HG02623 (cell line): ENCODE data around the gene RTEL1.
"Not testable (repeated sequence)": the region's sequence is repeated elsewhere in the genome, so short reads cannot be mapped to it uniquely, and the experiment has no call there.

ENCODE experiments used
- ATAC-seq: cut with Tn5 transposase; IDR thresholded peaks from one replicate; pipeline ENCODE4 v1.9.1; 2021; ENCODE audit warnings: moderate library complexity; ENCODE audit not compliant: unreplicated experiment

Gene RTEL1

DNA sequence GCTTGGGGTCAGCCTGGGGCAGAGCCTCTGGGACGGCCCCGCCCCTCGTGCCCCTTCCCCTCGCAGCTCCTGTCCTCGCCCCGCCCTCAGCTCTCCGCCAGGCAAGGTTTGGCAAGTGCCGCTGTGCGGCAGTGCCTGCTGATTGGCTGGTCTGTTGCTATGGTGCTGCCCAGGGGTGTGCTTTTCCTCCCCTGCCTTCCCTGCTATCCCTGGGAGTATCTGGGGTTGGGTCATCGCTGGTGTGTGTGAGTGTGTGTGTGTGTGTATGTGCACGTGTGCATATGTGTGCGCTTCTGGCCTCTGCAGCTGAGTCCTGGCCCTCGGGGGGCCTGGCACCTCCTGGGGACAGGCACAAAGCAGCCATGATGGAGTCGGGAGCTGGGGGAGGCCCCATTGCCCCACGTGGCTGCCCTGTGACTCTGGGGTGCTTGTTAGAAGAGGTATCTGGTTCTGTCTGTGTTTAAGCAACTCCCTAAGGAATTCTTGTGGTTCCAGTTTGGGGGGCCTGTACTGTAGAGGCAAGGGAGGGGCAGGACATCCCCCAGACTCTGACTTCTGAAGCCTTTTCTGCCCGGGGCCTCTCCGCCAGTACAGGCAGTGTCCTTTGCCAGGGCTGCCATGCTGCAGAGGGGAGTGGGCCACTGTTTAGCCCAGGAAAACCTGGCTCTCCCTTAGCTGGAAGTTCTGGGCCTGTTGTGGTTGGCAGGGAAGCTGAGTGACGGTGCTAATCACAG, 6.9 kb downstream of the RTEL1 start:
- no peak for ATAC-seq

DNA sequence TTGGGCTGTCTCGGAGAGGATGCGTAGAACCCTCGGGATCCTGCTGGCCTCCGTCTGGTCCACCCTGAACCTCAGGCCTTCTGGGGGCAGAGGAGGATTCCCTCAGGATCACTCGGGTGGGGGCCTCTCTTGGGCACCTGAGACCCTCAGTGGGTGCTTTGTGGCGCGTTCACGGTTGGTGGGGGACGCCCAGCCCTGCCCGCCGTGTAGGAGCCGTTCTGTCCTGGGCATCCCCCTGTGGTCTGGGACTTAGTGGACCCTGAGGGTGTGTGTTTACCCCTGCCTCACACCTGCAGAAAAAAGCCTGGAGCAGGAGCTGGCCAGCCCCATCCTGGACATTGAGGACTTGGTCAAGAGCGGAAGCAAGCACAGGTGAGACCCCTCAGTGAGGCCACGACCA, 7.6 kb downstream of the RTEL1 start:
- ATAC-seq, result no peak

DNA sequence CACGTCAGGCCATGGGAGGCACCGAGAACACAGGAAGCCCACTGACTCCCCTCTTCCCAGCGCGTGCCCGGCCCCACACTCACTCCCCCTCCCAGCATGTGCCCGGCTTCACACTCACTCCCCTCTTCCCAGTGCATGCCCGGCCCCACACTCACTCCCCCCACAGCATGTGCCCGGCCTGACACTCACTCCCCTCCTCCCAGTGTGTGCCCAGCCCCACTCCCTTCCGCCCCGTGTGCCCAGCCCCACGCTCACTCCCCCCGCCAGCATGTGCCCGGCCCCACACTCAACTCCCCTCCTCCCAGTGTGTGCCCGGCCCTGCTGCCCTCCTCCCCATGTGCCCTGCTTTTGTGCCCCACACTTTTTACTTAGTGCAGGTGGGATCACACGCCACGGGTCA, 9.7 kb downstream of the RTEL1 start:
- ATAC-seq, result no peak

GRCh38 chr20:63668351-63668750, 10.2 kb downstream of the RTEL1 start:
- no peak for ATAC-seq

GRCh38 chr20:63671695-63672094, 13.6 kb downstream of the RTEL1 start:
- not testable (repeated sequence) for ATAC-seq

- ATAC-seq, result no peak
Measured at GRCh38 chr20:63672666-63673065, 14.6 kb downstream of the RTEL1 start.

DNA sequence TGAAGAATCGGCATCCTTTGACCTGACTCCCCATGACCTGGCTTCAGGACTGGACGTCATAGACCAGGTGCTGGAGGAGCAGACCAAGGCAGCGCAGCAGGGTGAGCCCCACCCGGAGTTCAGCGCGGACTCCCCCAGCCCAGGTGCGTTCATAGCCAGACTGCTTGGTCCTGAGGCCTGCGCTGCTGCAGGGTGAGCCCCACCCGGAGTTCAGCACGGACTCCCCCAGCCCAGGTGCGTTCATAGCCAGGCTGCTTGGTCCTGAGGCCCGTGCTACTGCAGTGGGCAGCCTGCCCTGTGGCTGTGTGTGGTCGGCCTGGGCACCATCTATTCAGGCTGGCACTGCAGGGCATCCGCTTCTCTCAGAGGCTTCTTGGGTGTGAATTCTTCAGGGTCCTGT, 15.8 kb downstream of the RTEL1 start:
- no peak for ATAC-seq

DNA sequence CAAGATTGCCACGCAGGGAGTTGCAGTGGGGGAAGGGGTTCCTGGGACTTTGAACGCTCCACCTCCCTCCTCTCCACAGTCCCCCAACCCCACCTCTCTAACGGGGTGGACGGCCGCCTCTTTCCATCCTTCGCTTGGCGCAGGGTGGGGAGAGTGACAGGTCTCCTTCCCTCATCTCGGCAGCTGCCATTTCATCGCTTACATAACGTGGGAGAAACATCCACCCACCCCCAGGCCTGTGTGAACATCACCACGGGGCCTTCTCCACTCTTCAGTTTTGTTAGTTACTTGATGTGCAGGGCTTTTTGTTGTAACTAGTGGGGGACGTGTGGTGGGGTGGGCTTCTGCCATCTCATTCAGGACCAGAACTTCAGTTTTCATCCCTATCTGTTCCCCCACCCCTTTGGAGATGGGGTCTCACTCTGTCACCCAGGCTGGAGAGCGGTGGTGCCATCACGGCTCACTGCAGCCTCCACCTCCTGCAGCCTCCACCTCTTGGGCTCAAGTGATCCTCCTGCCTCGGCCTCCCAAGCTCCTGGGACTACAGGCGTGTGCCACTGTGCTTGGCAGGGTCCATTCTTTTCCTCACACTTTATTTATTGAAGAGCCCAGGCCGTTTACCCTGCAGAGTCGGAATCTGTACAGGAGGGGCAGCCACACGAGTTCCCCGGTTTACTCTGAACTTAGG, 17.7 kb downstream of the RTEL1 start:
- no peak for ATAC-seq

- no peak for ATAC-seq
Measured at GRCh38 chr20:63678071-63678470, 20.0 kb downstream of the RTEL1 start.

GRCh38 chr20:63678667-63679465, 20.8 kb downstream of the RTEL1 start:
- no peak for ATAC-seq

GRCh38 chr20:63679799-63680305, 21.7 kb downstream of the RTEL1 start:
- no peak for ATAC-seq

DNA sequence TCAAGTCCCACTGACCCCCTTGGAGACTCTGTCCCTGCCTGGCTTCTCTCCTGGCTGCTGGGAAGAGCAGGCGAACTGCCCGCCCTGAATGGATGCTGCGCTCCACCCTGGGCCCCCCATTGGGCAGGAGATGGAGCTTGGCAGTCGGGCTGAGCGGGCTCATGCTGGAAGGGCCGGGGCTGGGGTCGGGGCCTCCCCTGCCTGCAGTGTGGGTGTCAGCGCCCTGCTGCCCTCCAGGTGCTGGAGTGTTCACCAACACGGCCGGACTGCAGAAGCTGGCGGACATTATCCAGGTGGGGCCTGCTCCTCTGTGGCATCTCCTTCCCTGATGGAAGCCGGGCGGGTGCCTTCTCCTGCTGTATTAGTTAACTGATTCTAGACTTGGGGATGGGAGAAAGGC, 22.3 kb downstream of the RTEL1 start:
- ATAC-seq, result no peak

DNA sequence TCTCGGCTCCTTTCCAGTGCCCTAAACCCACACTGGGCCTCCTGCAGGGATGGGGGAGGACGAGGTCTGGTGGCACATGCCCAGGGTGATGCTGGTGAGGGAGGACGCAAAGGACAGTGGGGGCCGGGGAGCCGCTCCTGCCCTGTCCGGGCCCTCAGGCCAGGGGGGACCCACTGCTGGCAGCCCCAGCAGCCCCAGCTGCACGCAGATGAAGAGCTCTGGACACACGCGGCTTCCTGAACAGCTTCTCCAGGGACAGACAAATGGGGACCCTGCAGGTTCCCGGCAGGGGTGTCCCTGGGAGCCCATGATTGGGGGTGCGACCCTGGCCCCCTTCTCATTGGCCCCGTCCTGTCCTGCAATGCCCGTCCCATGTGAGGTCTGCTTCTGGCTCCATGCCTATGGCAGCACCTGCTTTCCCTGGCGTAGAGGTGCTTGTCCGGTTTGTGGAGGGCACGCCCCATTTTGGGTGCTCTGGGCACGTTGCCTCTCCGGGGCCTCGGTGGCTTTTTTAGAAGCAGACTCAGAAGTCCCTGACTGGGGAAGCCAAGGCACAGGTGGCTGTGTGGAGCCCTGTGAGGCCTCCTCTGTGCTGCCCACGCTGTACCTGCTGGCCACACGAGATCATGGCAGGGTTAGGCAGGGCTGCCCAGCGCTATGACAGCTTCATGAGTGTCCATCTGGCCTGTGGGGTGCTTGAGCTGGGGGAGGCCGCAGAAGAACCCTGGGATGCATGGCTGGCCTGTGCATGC, 22.9 kb downstream of the RTEL1 start:
- no peak for ATAC-seq

DNA sequence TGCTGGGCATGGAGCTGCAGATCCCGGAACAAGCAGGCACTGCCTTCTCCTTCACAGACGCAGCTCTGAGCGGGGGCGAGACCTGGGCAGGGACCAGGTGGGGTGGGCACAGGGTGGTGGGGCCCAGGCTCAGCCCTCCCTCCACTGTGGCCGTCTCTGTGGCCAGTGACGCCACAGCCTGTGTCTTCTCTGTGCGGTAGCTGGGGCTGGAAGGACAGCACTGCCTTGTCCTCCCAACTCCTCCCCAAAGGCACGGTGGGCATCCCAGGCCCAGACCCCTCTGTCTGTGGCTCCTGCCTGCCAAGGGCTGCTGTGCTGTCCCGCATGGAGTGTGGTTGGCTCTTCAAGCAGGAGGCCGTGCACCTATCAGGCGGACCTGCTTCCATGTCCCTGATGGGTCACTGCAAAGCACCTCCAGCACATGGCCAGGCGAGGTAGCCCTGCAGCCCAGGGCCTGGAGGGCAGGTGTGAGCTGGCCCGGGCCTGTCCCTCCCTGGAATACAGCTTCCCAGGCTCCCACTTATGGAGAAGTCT, 23.6 kb downstream of the RTEL1 start:
- ATAC-seq, result no peak

DNA sequence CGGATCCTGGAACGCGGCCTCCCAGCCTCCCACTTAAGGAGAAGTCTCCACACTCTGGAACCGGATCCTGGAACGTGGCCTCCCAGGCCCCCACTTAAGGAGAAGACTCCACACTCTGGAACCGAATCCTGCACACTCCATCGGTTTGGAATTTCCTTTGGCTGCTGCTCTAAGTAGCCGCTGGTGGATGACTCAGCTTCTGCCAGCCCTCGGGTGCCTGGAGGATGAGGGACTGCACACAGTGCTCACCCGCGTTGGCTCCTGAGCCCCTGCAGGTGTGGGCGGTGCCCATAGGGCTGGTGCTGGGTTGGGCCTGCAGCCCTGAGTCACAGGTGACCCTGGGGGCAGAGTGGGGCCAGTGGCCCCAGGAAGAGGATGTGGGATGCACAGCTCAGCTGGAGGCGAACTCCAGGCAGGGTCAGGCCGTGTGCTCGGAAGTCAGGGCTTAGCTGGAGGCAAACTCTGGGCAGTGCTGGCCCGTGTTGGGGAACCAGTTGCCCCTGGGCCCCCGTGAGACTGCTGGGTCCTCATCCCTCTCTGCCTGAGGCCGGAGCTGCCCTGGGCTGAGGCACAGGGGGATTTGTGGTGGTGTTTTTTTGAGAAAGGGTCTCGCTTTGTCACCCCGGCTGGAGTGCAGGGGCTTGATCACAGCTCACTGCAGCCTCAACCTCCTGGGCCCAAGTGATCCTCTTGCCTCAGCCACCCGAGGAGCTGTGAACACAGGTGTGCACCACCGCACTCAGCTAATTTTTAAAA, 24.4 kb downstream of the RTEL1 start:
- no peak for ATAC-seq

- ATAC-seq, result no peak
Measured at GRCh38 chr20:63685269-63686026, 27.3 kb downstream of the RTEL1 start.

DNA sequence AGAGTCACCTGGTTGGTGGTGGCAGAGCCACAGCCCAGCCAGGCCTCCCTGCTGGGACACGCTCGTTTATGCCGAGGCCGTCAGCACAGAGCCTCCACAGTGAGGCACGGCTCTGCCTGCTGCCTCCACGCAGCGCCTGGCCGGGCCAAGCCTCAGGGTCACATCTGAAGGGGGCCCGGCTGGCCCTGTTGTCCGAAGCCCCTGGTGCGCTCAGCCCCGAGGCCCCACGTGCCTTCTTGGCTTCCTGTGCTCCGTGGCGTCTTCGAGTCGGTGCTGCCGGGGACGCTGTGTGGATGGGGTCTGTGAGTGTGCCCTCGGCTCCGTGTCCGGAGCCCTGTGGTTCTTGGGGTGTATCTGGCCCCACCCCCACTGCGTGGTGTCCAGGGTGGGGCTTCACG, 28.0 kb downstream of the RTEL1 start:
- ATAC-seq, result no peak

DNA sequence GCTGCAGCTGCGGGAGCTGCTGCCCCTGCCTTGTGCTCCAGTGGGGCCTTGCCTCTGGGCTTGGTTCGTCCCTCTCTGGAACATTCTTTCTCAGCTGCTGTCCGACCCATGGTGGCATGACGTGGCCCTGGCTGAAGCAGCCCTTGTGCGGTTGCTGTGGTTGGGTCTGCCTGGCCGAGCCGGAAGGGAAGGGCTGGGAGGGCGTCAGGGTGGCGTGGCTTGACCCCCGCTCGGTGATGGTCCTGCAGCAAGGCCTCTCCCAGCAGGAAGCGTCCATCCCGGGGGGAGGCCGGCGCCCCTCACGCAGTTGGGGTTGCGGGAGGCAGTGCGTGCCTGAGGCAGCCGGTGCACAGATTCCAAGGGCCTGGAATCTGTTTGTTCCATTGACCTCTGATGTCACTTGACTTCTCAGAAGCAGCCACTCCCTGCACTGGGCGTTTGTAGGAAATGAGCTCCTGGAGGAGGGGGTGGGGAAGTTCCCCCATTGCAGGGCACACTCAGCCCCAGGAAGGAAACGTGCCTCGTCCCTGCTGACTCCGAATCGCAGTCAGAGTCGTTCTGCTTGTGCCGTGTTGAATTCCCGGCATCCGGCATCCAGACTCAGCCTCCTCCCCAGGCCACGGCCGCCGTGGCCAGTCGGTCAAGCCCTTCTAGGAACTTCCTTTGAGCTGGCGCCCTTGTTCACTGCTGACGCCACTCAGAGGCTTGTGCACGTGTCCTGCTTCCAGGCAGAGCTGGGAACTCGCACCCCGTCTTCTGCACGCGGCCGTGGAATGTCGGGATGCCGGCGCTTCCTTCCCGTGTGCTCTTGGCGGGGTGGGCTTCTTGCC, 28.6 kb downstream of the RTEL1 start:
- no peak for ATAC-seq
